ENCODE results near the gene OCSTAMP.

OCSTAMP gene

GRCh38 chr20:46551522-46552381 is 1.3 kb upstream of the OCSTAMP start:
- DNase-seq, result no peak

GRCh38 chr20:46549188-46549972 is 1.1 kb downstream of the OCSTAMP start:
- no peak for DNase-seq

- no peak for DNase-seq
Measured at GRCh38 chr20:46548688-46549087, 1.8 kb downstream of the OCSTAMP start.

- no peak for DNase-seq
Measured at GRCh38 chr20:46547995-46548394, 2.5 kb downstream of the OCSTAMP start.

- no peak for DNase-seq
Measured at GRCh38 chr20:46546936-46547335, 3.5 kb downstream of the OCSTAMP start.

DNA sequence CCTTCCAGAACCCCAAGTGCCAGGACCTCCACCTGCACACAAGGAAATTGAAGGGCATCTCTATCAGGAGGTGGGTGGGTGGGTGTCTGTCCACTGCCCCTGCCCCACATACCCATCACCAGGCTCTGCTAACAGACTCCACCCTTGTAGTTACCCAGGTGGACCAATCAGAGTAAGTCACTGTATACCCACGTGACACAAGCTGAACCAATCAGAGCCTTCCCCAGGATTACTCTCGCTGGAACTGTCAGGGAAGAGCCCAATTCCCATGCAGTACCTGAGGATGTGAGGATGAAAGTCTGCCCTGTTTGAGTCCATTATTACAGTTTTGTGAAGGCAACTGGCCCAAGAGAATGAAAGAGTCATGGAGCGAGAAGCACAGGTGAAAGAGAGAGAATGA is 4.2 kb downstream of the OCSTAMP start:
- no peak for DNase-seq

DNA sequence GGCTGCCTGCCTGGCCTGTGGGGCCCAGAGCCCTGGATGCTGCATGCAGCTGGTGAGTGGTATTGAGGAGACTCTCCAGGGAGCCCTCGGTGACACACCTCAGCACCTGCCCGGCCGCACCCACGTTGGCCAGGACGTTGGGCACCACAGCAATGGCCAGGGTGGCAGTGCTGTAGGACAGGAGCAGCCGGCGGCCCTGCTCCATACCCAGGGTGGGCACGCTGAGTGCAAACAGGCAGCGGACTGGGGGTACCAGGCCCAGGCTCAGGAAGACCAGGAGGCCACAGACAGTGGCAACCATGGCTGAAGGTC is 4.7 kb downstream of the OCSTAMP start:
- DNase-seq, result no peak

GRCh38 chr20:46545077-46545826 is 5.2 kb downstream of the OCSTAMP start:
- no peak for DNase-seq

- no peak for DNase-seq
Measured at GRCh38 chr20:46544576-46544975, 5.9 kb downstream of the OCSTAMP start.

DNA sequence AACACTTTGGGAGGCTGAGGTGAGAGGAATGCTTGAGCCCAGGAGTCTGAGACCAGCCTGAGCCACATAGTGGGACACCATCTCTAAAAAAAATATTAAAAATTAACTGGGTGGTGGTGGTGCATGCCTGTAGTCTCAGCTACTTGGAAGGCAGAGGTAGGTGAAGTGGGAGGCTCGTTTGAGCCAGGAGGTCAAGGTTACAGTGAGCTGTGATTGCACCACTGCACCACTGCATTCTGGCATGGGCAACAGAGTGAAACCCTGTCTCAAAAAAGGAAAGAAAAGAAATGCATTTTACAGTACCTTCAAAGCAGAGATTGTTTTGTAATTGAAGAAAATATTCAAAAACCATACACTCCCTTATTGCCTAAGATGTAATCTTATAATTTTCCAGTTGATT is 6.5 kb downstream of the OCSTAMP start:
- no peak for DNase-seq

GRCh38 chr20:46543033-46543432 is 7.4 kb downstream of the OCSTAMP start:
- DNase-seq, result no peak

GRCh38 chr20:46541229-46541935 is 9.1 kb downstream of the OCSTAMP start:
- no peak for DNase-seq

DNA sequence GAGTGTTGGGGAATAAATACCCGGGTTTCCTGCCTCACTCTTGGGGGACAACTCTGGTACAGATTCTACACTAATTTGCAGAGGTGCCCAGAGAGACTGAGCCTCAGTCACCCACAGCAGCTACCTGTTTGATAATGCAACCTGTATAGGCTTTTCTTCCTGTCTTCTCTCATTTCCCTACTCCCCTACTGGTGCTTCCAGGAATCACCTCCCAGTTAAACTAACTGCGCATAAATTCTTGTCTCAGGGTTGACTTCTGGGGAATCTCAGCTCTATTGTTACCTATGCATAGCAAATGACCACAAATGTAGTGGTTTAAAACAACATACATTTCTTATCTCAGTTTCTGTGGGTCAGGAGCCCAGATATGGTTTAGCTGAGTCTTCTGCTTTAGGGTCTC is 11.3 kb downstream of the OCSTAMP start:
- DNase-seq, result no peak

- DNase-seq, result no peak
Measured at GRCh38 chr20:46530640-46531039, 19.8 kb downstream of the OCSTAMP start.

- DNase-seq, result no peak
Measured at GRCh38 chr20:46523696-46524328, 26.6 kb downstream of the OCSTAMP start.

GRCh38 chr20:46523108-46523507 is 27.3 kb downstream of the OCSTAMP start:
- no peak for DNase-seq

GRCh38 chr20:46520976-46521579 is 29.4 kb downstream of the OCSTAMP start:
- peak; percentile 15 to 18 for DNase-seq

DNA sequence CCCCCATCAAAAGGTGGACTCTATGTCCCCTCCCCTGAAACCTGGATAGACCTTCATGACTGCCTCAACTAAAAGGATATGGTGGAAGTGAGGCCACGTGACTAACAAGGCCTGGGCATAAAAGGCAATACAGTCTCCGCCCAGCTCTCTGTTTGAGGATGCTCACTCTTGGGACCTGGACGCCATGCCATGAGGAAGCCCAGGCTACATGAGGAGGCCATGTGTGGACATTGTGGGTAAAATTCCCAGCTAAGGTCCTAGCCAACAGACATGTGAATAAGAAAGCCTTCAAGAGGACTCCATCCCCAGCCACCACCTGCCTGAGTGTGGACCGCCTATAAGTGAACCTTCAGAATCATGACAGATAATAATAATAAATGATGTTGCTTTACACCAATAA is 29.9 kb downstream of the OCSTAMP start:
- no peak for DNase-seq

- DNase-seq, result no peak
Measured at GRCh38 chr20:46519471-46520068, 30.9 kb downstream of the OCSTAMP start.

DNA sequence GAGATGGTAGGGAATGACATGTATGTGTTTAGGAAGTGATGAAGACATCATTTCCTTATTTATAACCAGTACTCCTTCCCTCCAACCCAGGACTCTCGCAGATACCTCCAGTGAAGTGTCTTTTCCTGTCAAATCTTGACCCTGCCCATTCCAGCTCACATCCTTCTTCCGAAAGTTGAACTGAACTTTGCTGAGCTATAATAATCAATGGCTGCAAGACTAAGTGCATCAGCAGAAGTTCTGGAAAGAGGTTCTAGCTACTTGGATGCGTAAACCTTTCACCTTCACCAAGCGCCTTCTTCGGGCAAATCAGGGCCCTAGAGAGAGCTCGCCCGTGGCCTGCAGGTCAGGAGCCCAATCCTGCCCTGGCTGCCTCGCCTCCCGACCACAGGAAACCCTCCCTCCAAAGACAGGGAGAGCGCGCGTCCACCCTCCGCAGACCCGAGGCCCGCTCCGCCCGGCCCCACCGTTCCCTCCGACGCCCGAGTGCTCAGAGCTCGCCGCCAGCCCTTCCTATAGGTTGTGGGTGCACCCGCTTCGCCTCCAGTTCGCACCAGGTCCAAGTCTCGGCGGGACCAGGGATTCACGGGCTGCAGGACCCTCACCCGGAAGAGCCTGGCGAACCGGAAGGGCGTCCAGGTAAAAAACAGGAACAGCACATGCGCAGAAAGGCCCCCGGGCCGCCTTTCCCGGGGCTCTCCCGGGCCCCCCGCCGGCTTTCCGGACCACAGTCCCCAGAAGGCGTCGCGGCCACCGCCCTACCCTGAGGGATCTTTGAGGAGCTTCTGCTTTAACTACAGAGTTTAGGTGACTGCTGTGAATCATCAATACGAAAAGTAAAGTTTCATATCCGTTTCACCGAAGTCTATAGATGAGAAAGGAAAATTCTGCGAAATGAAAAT is 37.3 kb downstream of the OCSTAMP start, which contains the start of gene ZNF334:
Gene ZNF334, minus strand, starts transcription at position 617 of the 902 bp plus-strand sequence. CDS start 1,457 bp downstream, outside the sequence.
- peak in 1 of 2 experiments; percentile 43 for DNase-seq

Data from stimulated activated CD4-positive, alpha-beta T cell treated with anti-CD3 and anti-CD28 coated beads, Interleukin-4, amount 100 ng/mL, for 4 hours (primary cell).